ENCODE results near the gene B2M.

B2M gene

GRCh38 chr15:44728576-44729407 lies 17.5 kb downstream of the B2M start:
- Histone ChIP-seq H3K4me1 (ENCODE audit: low read length) (peaks cover 34% of the 10 kb centered on the region), H3K9me3 (replicated peaks; ENCODE audit: insufficient read depth, low read length) (no peaks in the 10 kb centered on the region), H3K27me3 (replicated peaks; ENCODE audit: insufficient read depth, low read length) (no peaks in the 10 kb centered on the region), H3K9me2 (replicated peaks; ENCODE audit: insufficient read depth, low read length) (no peaks in the 10 kb centered on the region), H3K4me2 (ENCODE audit: low read depth, low read length) (peak overlapping the region; percentile 82; the same call in 1 of the 2 replicates), H3K27ac (ENCODE audit: low read length) (peak overlapping the region; percentile 94), H3K79me2 (ENCODE audit: low read length) (peaks cover 30% of the 10 kb centered on the region), H3K9ac (ENCODE audit: low read length) (peak overlapping the region; percentile 88), H4K20me1 (ENCODE audit: insufficient read depth, low read length) (no peaks in the 10 kb centered on the region), H2AFZ (ENCODE audit: low read length) (peak overlapping the region; percentile 80), H3F3A (ENCODE audit: insufficient read depth, low read length) (peaks cover 47% of the 10 kb centered on the region), H3K36me3 (replicated peaks; ENCODE audit: insufficient read depth, low read length) (peaks cover 4% of the 10 kb centered on the region; the same call in 1 of the 2 replicates), H3K4me3 (ENCODE audit: low read length) (peak overlapping the region; percentile 82)
- TF ChIP-seq EZH2 (optimal IDR thresholded peaks at IDR 0.05; ENCODE audit: low read depth, low read length): no peak
- DNase-seq: peak; percentile 98

- Histone ChIP-seq H3K27ac (ENCODE audit: low read length) (peak overlapping the region; percentile 94), H3K9me3 (replicated peaks; ENCODE audit: insufficient read depth, low read length) (no peaks in the 10 kb centered on the region), H3K36me3 (replicated peaks; ENCODE audit: insufficient read depth, low read length) (peaks cover 4% of the 10 kb centered on the region; the same call in 1 of the 2 replicates), H3K4me2 (ENCODE audit: low read depth, low read length) (peak overlapping the region; percentile 82), H3F3A (ENCODE audit: insufficient read depth, low read length) (peaks cover 44% of the 10 kb centered on the region), H3K79me2 (ENCODE audit: low read length) (peaks cover 30% of the 10 kb centered on the region), H3K4me1 (ENCODE audit: low read length) (peaks cover 30% of the 10 kb centered on the region), H3K9ac (ENCODE audit: low read length) (peak overlapping the region; percentile 88), H3K9me2 (replicated peaks; ENCODE audit: insufficient read depth, low read length) (no peaks in the 10 kb centered on the region), H2AFZ (ENCODE audit: low read length) (peak overlapping the region; percentile 80), H4K20me1 (ENCODE audit: insufficient read depth, low read length) (no peaks in the 10 kb centered on the region), H3K27me3 (replicated peaks; ENCODE audit: insufficient read depth, low read length) (no peaks in the 10 kb centered on the region), H3K4me3 (ENCODE audit: low read length) (peak overlapping the region; percentile 82)
- peak; percentile 53 for DNase-seq
- TF ChIP-seq EZH2 (optimal IDR thresholded peaks at IDR 0.05; ENCODE audit: low read depth, low read length) (no peak), CTCF (IDR thresholded peaks at IDR 0.05; ENCODE audit: low read length) (no peak), EZH2phosphoT487 (IDR thresholded peaks at IDR 0.05; ENCODE audit: low read length) (no peak)
These were observed 18.3 kb downstream of the B2M start for GRCh38 chr15:44729408-44730127.

- Histone ChIP-seq H3K27me3 (replicated peaks; ENCODE audit: insufficient read depth, low read length) (no peaks in the 10 kb centered on the region), H2AFZ (ENCODE audit: low read length) (peak overlapping the region; percentile 41; the same call in 1 of the 2 replicates), H3K4me1 (ENCODE audit: low read length) (peaks cover 22% of the 10 kb centered on the region), H3K4me2 (ENCODE audit: low read depth, low read length) (peak overlapping the region; percentile 63), H4K20me1 (ENCODE audit: insufficient read depth, low read length) (no peaks in the 10 kb centered on the region), H3K27ac (ENCODE audit: low read length) (peak overlapping the region; percentile 63; the same call in 1 of the 2 replicates), H3K4me3 (ENCODE audit: low read length) (peak overlapping the region; percentile 30; the same call in 1 of the 2 replicates), H3K36me3 (replicated peaks; ENCODE audit: insufficient read depth, low read length) (peaks cover 4% of the 10 kb centered on the region; the same call in 1 of the 2 replicates), H3K79me2 (ENCODE audit: low read length) (peaks cover 25% of the 10 kb centered on the region), H3K9ac (ENCODE audit: low read length) (peak overlapping the region; percentile 47; the same call in 1 of the 2 replicates), H3K9me3 (replicated peaks; ENCODE audit: insufficient read depth, low read length) (no peaks in the 10 kb centered on the region), H3K9me2 (replicated peaks; ENCODE audit: insufficient read depth, low read length) (no peaks in the 10 kb centered on the region), H3F3A (ENCODE audit: insufficient read depth, low read length) (peaks cover 14% of the 10 kb centered on the region)
- no peak for TF ChIP-seq CTCF (IDR thresholded peaks at IDR 0.05; ENCODE audit: low read length)
- TF ChIP-seq EZH2phosphoT487 (IDR thresholded peaks at IDR 0.05; ENCODE audit: low read length): no peak
- DNase-seq: no peak
These were observed 23.6 kb downstream of the B2M start for GRCh38 chr15:44734839-44735481.

Data from MM.1S (cell line).